H9 (cell line): ENCODE data around the gene ESRRB. TPM values are rescaled to one million over a fixed set of nuclear protein-coding genes. Genes with fewer than 3 reads are reported as not detected.

Experiments used
- DNase-seq: peaks from one replicate; pipeline ENCODE4 v3.0.0-alpha.2; 2017
- H2AFZ ChIP-seq: one replicate; pipeline ENCODE4 v1.6.1; 2013; ENCODE audit warnings: mild to moderate bottlenecking, low read length, control low read depth, moderate library complexity
- H2AK5ac ChIP-seq: 2 replicates; pipeline ENCODE4 v1.6.1; 2013; ENCODE audit warnings: low read length, control low read depth, mixed read lengths; ENCODE audit not compliant: insufficient read length
- H2BK120ac ChIP-seq: one replicate; pipeline ENCODE4 v1.6.1; 2013; ENCODE audit warnings: low read depth, mild to moderate bottlenecking, low read length, control low read depth, inconsistent platforms; ENCODE audit not compliant: poor library complexity, severe bottlenecking
- H2BK12ac ChIP-seq: 2 replicates; pipeline ENCODE4 v1.6.1; 2013; ENCODE audit warnings: low read length, control low read depth, mixed read lengths, low read depth; ENCODE audit not compliant: insufficient read length
- H2BK15ac ChIP-seq: 2 replicates; pipeline ENCODE4 v1.6.1; 2013; ENCODE audit warnings: low read depth, low read length, control low read depth
- H2BK20ac ChIP-seq: one replicate; pipeline ENCODE4 v1.6.1; 2013; ENCODE audit warnings: low read depth, mild to moderate bottlenecking, low read length, control low read depth, inconsistent platforms; ENCODE audit not compliant: poor library complexity, severe bottlenecking
- H2BK5ac ChIP-seq: 2 replicates; pipeline ENCODE4 v1.6.1; 2013; ENCODE audit warnings: low read length, control low read depth, mixed read lengths; ENCODE audit not compliant: insufficient read length
- H3K14ac ChIP-seq: 2 replicates; pipeline ENCODE4 v1.6.1; 2013; ENCODE audit warnings: low read length, control low read depth; ENCODE audit not compliant: insufficient read depth
- H3K18ac ChIP-seq: 2 replicates; pipeline ENCODE4 v1.6.1; 2013; ENCODE audit warnings: low read depth, mild to moderate bottlenecking, mixed read lengths, low read length, control low read depth; ENCODE audit not compliant: insufficient read length
- H3K23ac ChIP-seq: 2 replicates; pipeline ENCODE4 v1.6.1; 2013; ENCODE audit warnings: low read length, control low read depth, mixed read lengths, low read depth; ENCODE audit not compliant: insufficient read length
- H3K23me2 ChIP-seq: 2 replicates; pipeline ENCODE4 v1.6.1; 2013; ENCODE audit warnings: low read depth, mild to moderate bottlenecking, mixed read lengths, low read length, control low read depth; ENCODE audit not compliant: insufficient read length, poor library complexity, severe bottlenecking
- H3K27ac ChIP-seq: 2 replicates; pipeline ENCODE4 v1.5.1; 2013; ENCODE audit warnings: low read length, control low read depth, mixed read lengths, low read depth; ENCODE audit not compliant: insufficient read length
- H3K27me3 ChIP-seq: 2 replicates; pipeline ENCODE4 v1.6.1; 2013; ENCODE audit warnings: low read length, control low read depth, inconsistent platforms; ENCODE audit not compliant: insufficient read depth
- H3K4ac ChIP-seq: 2 replicates; pipeline ENCODE4 v1.6.1; 2013; ENCODE audit warnings: low read depth, mild to moderate bottlenecking, control low read depth, inconsistent platforms, low read length, moderate library complexity
- H3K4me1 ChIP-seq: 2 replicates; pipeline ENCODE4 v1.6.1; 2013; ENCODE audit warnings: low read length, control low read depth, inconsistent platforms; ENCODE audit not compliant: insufficient read depth
- H3K4me2 ChIP-seq: 2 replicates; pipeline ENCODE4 v1.6.1; 2013; ENCODE audit warnings: low read length, control low read depth, mixed read lengths; ENCODE audit not compliant: insufficient read length, insufficient read depth
- H3K56ac ChIP-seq: 2 replicates; pipeline ENCODE4 v1.6.1; 2013; ENCODE audit warnings: low read depth, mild to moderate bottlenecking, mixed read lengths, low read length, control low read depth; ENCODE audit not compliant: insufficient read length
- H3K79me1 ChIP-seq: 2 replicates; pipeline ENCODE4 v1.6.1; 2013; ENCODE audit warnings: low read depth, mild to moderate bottlenecking, moderate library complexity, low read length, control low read depth, inconsistent platforms; ENCODE audit not compliant: insufficient read depth, poor library complexity, severe bottlenecking
- H3K79me2 ChIP-seq: 2 replicates; pipeline ENCODE4 v1.6.1; 2013; ENCODE audit warnings: low read length, control low read depth, inconsistent platforms; ENCODE audit not compliant: insufficient read depth
- H3K9ac ChIP-seq: 2 replicates; pipeline ENCODE4 v1.6.1; 2013; ENCODE audit warnings: low read length, control low read depth, mixed read lengths; ENCODE audit not compliant: insufficient read length; ENCODE audit errors: extremely low read depth
- H3K9me3 ChIP-seq: one replicate; pipeline ENCODE4 v1.6.1; 2013; ENCODE audit warnings: low read depth, low read length, inconsistent platforms; ENCODE audit not compliant: control insufficient read depth
- H3T11ph ChIP-seq: one replicate; pipeline ENCODE4 v1.6.1; 2013; ENCODE audit warnings: mild to moderate bottlenecking, low read length, control low read depth, inconsistent platforms
- H4K20me1 ChIP-seq: one replicate; pipeline ENCODE4 v1.6.1; 2013; ENCODE audit not compliant: control insufficient read depth, insufficient read length, insufficient read depth
- H4K5ac ChIP-seq: 2 replicates; pipeline ENCODE4 v1.6.1; 2013; ENCODE audit warnings: low read depth, mild to moderate bottlenecking, mixed read lengths, low read length, control low read depth; ENCODE audit not compliant: insufficient read length
- H4K8ac ChIP-seq: replicated peaks from 2 replicates; pipeline ENCODE4 v1.6.1; 2013; ENCODE audit warnings: low read length, control low read depth, mixed read lengths, low read depth; ENCODE audit not compliant: insufficient read length
- H4K91ac ChIP-seq: 2 replicates; pipeline ENCODE4 v1.6.1; 2013; ENCODE audit warnings: low read depth, mild to moderate bottlenecking, moderate library complexity, mixed read lengths, low read length, control low read depth; ENCODE audit not compliant: insufficient read length
- H3K27ac Mint-ChIP-seq, 3 experiments: 2 replicates in 2 of 3; 3 replicates in 1 of 3; pipeline ENCODE4 v1.8.0; 2020 to 2021; ENCODE audit warnings: mixed read lengths in 3 of 3, mild to moderate bottlenecking in 1 of 3, moderate library complexity in 1 of 3
- H3K27me3 Mint-ChIP-seq: 2 replicates; pipeline ENCODE4 v1.8.0; 2021; ENCODE audit warnings: low read depth, mild to moderate bottlenecking, moderate library complexity, mixed read lengths
- H3K36me3 Mint-ChIP-seq, 3 experiments: 2 replicates in 2 of 3; 3 replicates in 1 of 3; pipeline ENCODE4 v1.8.0; 2020 to 2021; ENCODE audit warnings: low read depth in 3 of 3, mixed read lengths in 3 of 3; ENCODE audit not compliant: insufficient read depth in 1 of 3
- H3K4me1 Mint-ChIP-seq, 2 experiments: 2 replicates each; pipeline ENCODE4 v1.8.0; 2020; ENCODE audit warnings: mixed read lengths in 2 of 2
- H3K4me3 Mint-ChIP-seq, 2 experiments: 2 replicates in 1 of 2; 3 replicates in 1 of 2; pipeline ENCODE4 v1.8.0; 2020 to 2021; ENCODE audit warnings: mild to moderate bottlenecking in 2 of 2, mixed read lengths in 2 of 2, moderate library complexity in 1 of 2
- H3K9me3 Mint-ChIP-seq, 2 experiments: 2 replicates in 1 of 2; 3 replicates in 1 of 2; pipeline ENCODE4 v1.8.0; 2020; ENCODE audit warnings: mild to moderate bottlenecking in 2 of 2, mixed read lengths in 2 of 2, moderate library complexity in 1 of 2
- WGBS: extraction: QIAGEN DNeasy Blood & Tissue Kit; methylation state at CpG from one replicate; pipeline ENCODE4 v1.1.7; 2013; ENCODE audit warnings: missing lambda C conversion rate, low lambda C conversion rate, mixed read lengths; ENCODE audit not compliant: insufficient read length; ENCODE audit errors: extremely low coverage; 5-methylcytosine and 5-hydroxymethylcytosine counted together
- total RNA-seq: library from RNA; stranded (reverse); gene quantifications from 2 replicates; pipeline ENCODE4 v1.2.1, GENCODE V29; 2021
- TF ChIP-seq, protein P1 (sequence below): fragments of 200-600 bp; sonication (generic); conservative IDR thresholded peaks from 3 replicates; pipeline ENCODE4 v1.8.0; 2021; ENCODE audit warnings: antibody characterized with exemption, mild to moderate bottlenecking

Gene ESRRB
- total RNA-seq, 1 experiment from 2014 or later, result 0.11 TPM

DNA sequence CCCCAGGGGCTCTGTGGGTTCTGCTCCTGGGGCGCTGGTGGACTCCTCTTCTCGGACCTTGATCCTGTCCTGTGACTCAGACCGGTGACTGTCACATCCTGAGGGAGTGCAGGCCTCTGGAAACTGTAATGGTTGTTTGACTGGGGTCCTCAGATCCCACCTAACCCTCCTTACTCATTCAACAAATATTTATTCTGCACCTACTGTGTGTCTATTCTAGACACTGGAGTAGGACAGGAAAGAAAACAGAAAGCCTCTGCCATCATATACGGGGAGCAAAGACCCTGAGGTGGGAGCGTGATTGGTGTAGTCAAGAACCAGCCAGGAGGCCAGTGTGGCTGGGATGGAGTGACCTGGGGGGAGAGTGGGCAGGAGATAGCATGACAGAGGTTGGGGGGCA is 47.6 kb downstream of the ESRRB start:
- Mint-ChIP-seq H3K27ac (no peak overlapping the region), H3K4me1 (peaks cover 10 to 21% of the 10 kb centered on the region in 2 experiments), H3K4me3 (no peak overlapping the region), H3K9me3 (no peaks in the 10 kb centered on the region; a peak in 1 of 5 replicates), H3K27me3 (peaks cover under 1% of the 10 kb centered on the region; the same call in 1 of the 2 replicates), H3K36me3 (no peaks in the 10 kb centered on the region)
- H2AK5ac ChIP-seq, result no peak overlapping the region
- H3T11ph ChIP-seq, result no peak overlapping the region
- no peak overlapping the region for H4K5ac ChIP-seq
- H3K4me1 ChIP-seq, result peaks cover 4% of the 10 kb centered on the region; the same call in 1 of the 2 replicates
- H3K14ac ChIP-seq, result no peak overlapping the region
- no peak overlapping the region for H2BK120ac ChIP-seq
- no peak overlapping the region for H3K4me2 ChIP-seq
- H2BK15ac ChIP-seq, result no peak overlapping the region
- no peak overlapping the region for H3K56ac ChIP-seq
- TF ChIP-seq, protein P1, sequence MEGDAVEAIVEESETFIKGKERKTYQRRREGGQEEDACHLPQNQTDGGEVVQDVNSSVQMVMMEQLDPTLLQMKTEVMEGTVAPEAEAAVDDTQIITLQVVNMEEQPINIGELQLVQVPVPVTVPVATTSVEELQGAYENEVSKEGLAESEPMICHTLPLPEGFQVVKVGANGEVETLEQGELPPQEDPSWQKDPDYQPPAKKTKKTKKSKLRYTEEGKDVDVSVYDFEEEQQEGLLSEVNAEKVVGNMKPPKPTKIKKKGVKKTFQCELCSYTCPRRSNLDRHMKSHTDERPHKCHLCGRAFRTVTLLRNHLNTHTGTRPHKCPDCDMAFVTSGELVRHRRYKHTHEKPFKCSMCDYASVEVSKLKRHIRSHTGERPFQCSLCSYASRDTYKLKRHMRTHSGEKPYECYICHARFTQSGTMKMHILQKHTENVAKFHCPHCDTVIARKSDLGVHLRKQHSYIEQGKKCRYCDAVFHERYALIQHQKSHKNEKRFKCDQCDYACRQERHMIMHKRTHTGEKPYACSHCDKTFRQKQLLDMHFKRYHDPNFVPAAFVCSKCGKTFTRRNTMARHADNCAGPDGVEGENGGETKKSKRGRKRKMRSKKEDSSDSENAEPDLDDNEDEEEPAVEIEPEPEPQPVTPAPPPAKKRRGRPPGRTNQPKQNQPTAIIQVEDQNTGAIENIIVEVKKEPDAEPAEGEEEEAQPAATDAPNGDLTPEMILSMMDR, result no peak
- WGBS, result no CpG with 5 or more reads among the region's 5 CpGs
- no peak overlapping the region for H2BK5ac ChIP-seq
- H3K79me1 ChIP-seq, result no peaks in the 10 kb centered on the region
- H3K23ac ChIP-seq, result no peak overlapping the region
- H4K8ac ChIP-seq, result no peak overlapping the region
- no peak overlapping the region for H3K18ac ChIP-seq
- no peak overlapping the region for H3K9ac ChIP-seq
- H2BK12ac ChIP-seq, result no peak overlapping the region
- no peak for DNase-seq
- no peak overlapping the region for H2BK20ac ChIP-seq
- no peak overlapping the region for H3K27ac ChIP-seq
- H4K91ac ChIP-seq, result no peak overlapping the region
- H3K79me2 ChIP-seq, result no peaks in the 10 kb centered on the region
- H3K9me3 ChIP-seq, result no peaks in the 10 kb centered on the region
- H2AFZ ChIP-seq, result no peak overlapping the region
- H4K20me1 ChIP-seq, result no peaks in the 10 kb centered on the region
- no peaks in the 10 kb centered on the region for H3K23me2 ChIP-seq
- H3K27me3 ChIP-seq, result no peaks in the 10 kb centered on the region
- H3K4ac ChIP-seq, result no peak overlapping the region
